HUES64 (cell line): ENCODE measurements around the gene SLC6A12.

Source experiments
- H3K27ac ChIP-seq: 2 replicates; pipeline ENCODE4 v1.7.0; 2013; ENCODE audit warnings: low read depth, low read length, inconsistent platforms
- H3K27me3 ChIP-seq: 2 replicates; pipeline ENCODE4 v1.6.1; 2013; ENCODE audit warnings: mild to moderate bottlenecking, low read length; ENCODE audit not compliant: insufficient read depth
- H3K36me3 ChIP-seq: 2 replicates; pipeline ENCODE4 v1.6.1; 2013; ENCODE audit warnings: mild to moderate bottlenecking, low read length; ENCODE audit not compliant: insufficient read depth
- H3K4me1 ChIP-seq: 2 replicates; pipeline ENCODE4 v1.6.1; 2013; ENCODE audit warnings: mild to moderate bottlenecking, low read length, moderate library complexity; ENCODE audit not compliant: insufficient read depth
- H3K4me3 ChIP-seq: 2 replicates; pipeline ENCODE4 v1.5.1; 2013; ENCODE audit warnings: mild to moderate bottlenecking, low read length, moderate library complexity
- H3K9ac ChIP-seq: 2 replicates; pipeline ENCODE4 v1.6.1; 2013; ENCODE audit warnings: mild to moderate bottlenecking, low read depth, low read length
- H3K9me3 ChIP-seq: 2 replicates; pipeline ENCODE4 v1.6.1; 2013; ENCODE audit warnings: low read depth, low read length; ENCODE audit not compliant: insufficient read depth
- WGBS: fragments of 150-250, 120-280 bp; methylation state at CpG from one replicate; pipeline ENCODE4 v1.1.7; 2013; ENCODE audit warnings: missing lambda C conversion rate; 5-methylcytosine and 5-hydroxymethylcytosine counted together

Gene SLC6A12

GRCh38 chr12:234019-234418 is 20.1 kb upstream of the SLC6A12 start:
- H3K9ac ChIP-seq: no peak overlapping the region
- peaks cover 5% of the 10 kb centered on the region; the same call in 1 of the 2 replicates for H3K27me3 ChIP-seq
- H3K9me3 ChIP-seq: peaks cover 15% of the 10 kb centered on the region
- H3K4me1 ChIP-seq: peaks cover 9% of the 10 kb centered on the region; the same call in 1 of the 2 replicates
- no peak overlapping the region for H3K27ac ChIP-seq
- no peak overlapping the region for H3K4me3 ChIP-seq
- no peaks in the 10 kb centered on the region for H3K36me3 ChIP-seq
- 79% methylated on average over 6 of the region's 7 CpGs for WGBS

DNA sequence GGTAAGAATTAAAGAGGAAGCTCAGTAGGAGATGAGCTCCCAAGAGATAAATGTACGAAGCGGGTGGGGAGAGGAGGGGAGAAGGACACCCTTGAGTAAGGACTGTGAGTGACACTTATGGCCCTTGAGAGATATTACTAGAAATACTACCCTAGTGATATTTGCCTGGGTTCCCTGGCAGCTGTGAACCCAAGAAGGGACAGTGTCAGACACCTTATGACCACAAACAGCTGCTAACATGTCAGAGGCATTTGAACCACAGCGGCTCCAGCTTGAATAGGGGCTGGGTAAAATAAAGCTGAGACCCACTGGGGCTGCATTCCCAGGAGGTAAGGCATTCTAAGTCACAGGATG is 19.6 kb upstream of the SLC6A12 start:
- Histone ChIP-seq H3K9ac (no peak overlapping the region), H3K27ac (no peak overlapping the region), H3K4me1 (peaks cover 9% of the 10 kb centered on the region; the same call in 1 of the 2 replicates), H3K36me3 (no peaks in the 10 kb centered on the region), H3K4me3 (no peak overlapping the region), H3K9me3 (peaks cover 15% of the 10 kb centered on the region), H3K27me3 (peaks cover 5% of the 10 kb centered on the region; the same call in 1 of the 2 replicates)
- 92% methylated on average over 3 of the region's 3 CpGs for WGBS

GRCh38 chr12:232731-233614 is 19.0 kb upstream of the SLC6A12 start:
- peaks cover 5% of the 10 kb centered on the region; the same call in 1 of the 2 replicates for H3K27me3 ChIP-seq
- 72% methylated on average over 19 of the region's 19 CpGs for WGBS
- no peak overlapping the region for H3K9ac ChIP-seq
- H3K27ac ChIP-seq: no peak overlapping the region
- no peaks in the 10 kb centered on the region for H3K36me3 ChIP-seq
- H3K4me1 ChIP-seq: peaks cover 9% of the 10 kb centered on the region; the same call in 1 of the 2 replicates
- peaks cover 15% of the 10 kb centered on the region for H3K9me3 ChIP-seq
- H3K4me3 ChIP-seq: no peak overlapping the region

- Histone ChIP-seq H3K27ac (no peak overlapping the region), H3K27me3 (peaks cover 5% of the 10 kb centered on the region; the same call in 1 of the 2 replicates), H3K36me3 (no peaks in the 10 kb centered on the region), H3K4me3 (no peak overlapping the region), H3K9ac (no peak overlapping the region), H3K4me1 (peaks cover 9% of the 10 kb centered on the region; the same call in 1 of the 2 replicates), H3K9me3 (peaks cover 7% of the 10 kb centered on the region)
- WGBS: 73% methylated on average over 14 of the region's 14 CpGs
Observed at GRCh38 chr12:230925-231671, 17.1 kb upstream of the SLC6A12 start.

- WGBS: 75% methylated on average over 26 of the region's 26 CpGs
Observed at GRCh38 chr12:229441-230191, 15.7 kb upstream of the SLC6A12 start.

DNA sequence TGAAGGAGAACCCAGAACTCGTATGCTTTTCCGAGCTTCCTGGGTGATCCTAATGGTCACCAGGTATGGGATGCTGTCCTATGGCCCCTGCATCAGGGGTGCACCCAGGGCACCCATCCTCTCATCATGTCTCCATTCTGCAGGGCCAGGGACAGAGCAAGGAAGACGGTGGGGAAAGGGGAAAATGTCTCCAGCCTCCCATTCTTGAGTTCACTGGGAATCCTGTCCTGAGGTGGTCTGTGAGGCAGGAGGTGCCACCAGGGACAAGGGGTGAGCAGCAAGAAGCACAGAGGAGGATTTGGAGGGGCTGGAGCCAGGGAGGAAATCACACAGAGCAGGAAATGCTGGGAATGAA is 14.9 kb upstream of the SLC6A12 start:
- Histone ChIP-seq H3K27me3 (peaks cover 5% of the 10 kb centered on the region; the same call in 1 of the 2 replicates), H3K27ac (no peak overlapping the region), H3K4me3 (no peak overlapping the region), H3K4me1 (peaks cover 9% of the 10 kb centered on the region; the same call in 1 of the 2 replicates), H3K9ac (no peak overlapping the region), H3K9me3 (no peaks in the 10 kb centered on the region), H3K36me3 (no peaks in the 10 kb centered on the region)
- WGBS: 93% methylated on average over 3 of the region's 3 CpGs

More at GRCh38 chr12:229441-230191, 15.7 kb upstream of the SLC6A12 start:
- Histone ChIP-seq H3K4me3 (no peak overlapping the region), H3K27ac (no peak overlapping the region), H3K36me3 (no peaks in the 10 kb centered on the region), H3K4me1 (peaks cover 9% of the 10 kb centered on the region; the same call in 1 of the 2 replicates), H3K9ac (no peak overlapping the region), H3K9me3 (no peaks in the 10 kb centered on the region), H3K27me3 (peaks cover 5% of the 10 kb centered on the region; the same call in 1 of the 2 replicates)

DNA sequence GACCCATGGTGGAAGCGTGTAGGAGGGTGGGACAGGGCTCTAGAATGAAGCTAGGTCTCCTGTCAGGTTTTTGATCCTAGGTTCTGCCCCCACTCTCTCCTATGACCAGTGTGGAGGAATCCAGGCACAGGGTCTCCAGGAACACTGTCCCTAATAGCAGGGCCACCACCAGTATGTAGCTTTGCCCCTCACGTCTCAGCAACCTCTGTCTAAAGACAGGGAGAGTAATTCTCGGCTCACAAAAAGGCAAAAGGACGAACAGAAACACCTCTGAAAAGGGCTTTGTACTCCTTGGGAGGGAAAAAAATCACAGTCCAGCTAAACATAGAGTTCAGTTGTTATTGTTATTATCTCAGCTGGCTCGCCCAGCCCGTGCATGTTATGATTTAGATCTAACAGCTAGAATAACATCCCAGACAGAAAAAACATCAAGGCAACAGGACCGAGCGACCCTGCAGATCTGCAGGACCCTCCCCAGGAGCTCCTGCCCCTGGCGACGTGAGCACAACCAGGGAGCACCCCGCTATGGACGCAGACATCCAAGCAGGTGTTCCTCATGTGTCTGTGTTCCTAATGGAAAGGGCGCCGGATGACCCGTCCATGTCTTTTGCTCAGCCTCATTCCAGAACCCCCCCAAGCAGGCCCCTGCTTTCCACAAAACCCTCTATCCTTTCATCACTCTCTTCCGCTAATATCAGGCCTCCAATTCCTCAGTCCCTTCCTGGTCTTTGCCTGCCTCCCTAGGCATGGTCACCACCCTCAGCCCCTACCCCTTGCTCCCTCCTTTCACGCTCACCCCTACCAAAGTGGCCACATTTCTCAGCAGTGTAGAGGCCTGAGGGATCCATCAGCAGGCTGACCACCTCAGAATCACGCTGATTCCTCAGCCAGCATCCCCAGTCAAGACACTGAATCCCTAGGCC is 14.2 kb upstream of the SLC6A12 start:
- Histone ChIP-seq H3K27me3 (peaks cover 5% of the 10 kb centered on the region; the same call in 1 of the 2 replicates), H3K9ac (no peak overlapping the region)
- 94% methylated on average over 18 of the region's 18 CpGs for WGBS

DNA sequence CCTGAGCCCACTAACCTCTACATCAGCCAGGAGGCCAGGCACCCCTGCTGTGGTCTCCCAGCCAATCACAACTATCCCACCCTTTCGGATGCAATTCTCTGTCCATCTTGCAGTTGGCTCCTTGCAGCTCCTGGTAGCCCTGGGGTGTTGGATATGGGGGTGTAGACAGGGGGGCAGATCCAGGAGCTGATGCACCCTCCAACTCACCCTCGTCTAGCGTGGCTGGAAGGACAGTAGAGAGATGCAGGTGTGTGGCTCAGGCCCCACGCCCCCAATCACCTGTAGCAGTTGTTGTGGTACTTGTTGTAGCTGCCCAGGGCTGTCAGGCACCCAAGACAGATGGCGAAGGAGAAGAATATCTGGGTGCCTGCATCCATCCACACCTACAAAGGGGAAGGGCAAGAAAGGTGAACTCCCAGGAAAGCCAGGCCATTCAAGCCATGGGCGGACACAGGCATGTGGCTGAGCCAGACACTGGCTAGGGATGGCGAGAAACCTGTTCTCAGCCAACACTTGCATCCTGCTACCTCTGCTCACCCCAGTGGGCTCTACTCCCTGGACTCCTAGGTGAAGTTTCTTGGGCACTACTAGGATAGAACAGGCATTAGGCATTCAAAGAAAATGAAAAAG is 13.4 kb upstream of the SLC6A12 start:
- Histone ChIP-seq H3K27me3 (peaks cover 5% of the 10 kb centered on the region; the same call in 1 of the 2 replicates), H3K4me1 (peaks cover 9% of the 10 kb centered on the region; the same call in 1 of the 2 replicates), H3K27ac (no peak overlapping the region), H3K9me3 (no peaks in the 10 kb centered on the region), H3K4me3 (no peak overlapping the region), H3K9ac (no peak overlapping the region), H3K36me3 (no peaks in the 10 kb centered on the region)
- WGBS: 95% methylated on average over 7 of the region's 7 CpGs

More for the DNA sequence above, 14.2 kb upstream of the SLC6A12 start:
- Histone ChIP-seq H3K4me1 (peaks cover 9% of the 10 kb centered on the region; the same call in 1 of the 2 replicates), H3K27ac (no peak overlapping the region), H3K4me3 (no peak overlapping the region), H3K9me3 (no peaks in the 10 kb centered on the region), H3K36me3 (no peaks in the 10 kb centered on the region)

- no peaks in the 10 kb centered on the region for H3K9me3 ChIP-seq
- H3K36me3 ChIP-seq: no peaks in the 10 kb centered on the region
- no peak overlapping the region for H3K9ac ChIP-seq
- no peak overlapping the region for H3K4me3 ChIP-seq
- peaks cover 9% of the 10 kb centered on the region; the same call in 1 of the 2 replicates for H3K4me1 ChIP-seq
- peaks cover 5% of the 10 kb centered on the region; the same call in 1 of the 2 replicates for H3K27me3 ChIP-seq
- no peak overlapping the region for H3K27ac ChIP-seq
- WGBS: 88% methylated on average over 14 of the region's 14 CpGs
Observed at GRCh38 chr12:226401-226800, 12.4 kb upstream of the SLC6A12 start.
